H9 (cell line): Measurements from ENCODE around the gene UBE2D2. TPM values are rescaled to one million over a fixed set of nuclear protein-coding genes. Genes with fewer than 3 reads are reported as not detected.
A peak's percentile ranks its signal among the peaks of the same experiment; 100 is the strongest.

Experiments
- DNase-seq: peaks from one replicate; pipeline ENCODE4 v3.0.0-alpha.2; 2017
- H2AFZ ChIP-seq: one replicate; pipeline ENCODE4 v1.6.1; 2013; ENCODE audit warnings: mild to moderate bottlenecking, low read length, control low read depth, moderate library complexity
- H2AK5ac ChIP-seq: 2 replicates; pipeline ENCODE4 v1.6.1; 2013; ENCODE audit warnings: low read length, control low read depth, mixed read lengths; ENCODE audit not compliant: insufficient read length
- H2BK120ac ChIP-seq: one replicate; pipeline ENCODE4 v1.6.1; 2013; ENCODE audit warnings: low read depth, mild to moderate bottlenecking, low read length, control low read depth, inconsistent platforms; ENCODE audit not compliant: poor library complexity, severe bottlenecking
- H2BK12ac ChIP-seq: 2 replicates; pipeline ENCODE4 v1.6.1; 2013; ENCODE audit warnings: low read length, control low read depth, mixed read lengths, low read depth; ENCODE audit not compliant: insufficient read length
- H2BK15ac ChIP-seq: 2 replicates; pipeline ENCODE4 v1.6.1; 2013; ENCODE audit warnings: low read depth, low read length, control low read depth
- H2BK20ac ChIP-seq: one replicate; pipeline ENCODE4 v1.6.1; 2013; ENCODE audit warnings: low read depth, mild to moderate bottlenecking, low read length, control low read depth, inconsistent platforms; ENCODE audit not compliant: poor library complexity, severe bottlenecking
- H2BK5ac ChIP-seq: 2 replicates; pipeline ENCODE4 v1.6.1; 2013; ENCODE audit warnings: low read length, control low read depth, mixed read lengths; ENCODE audit not compliant: insufficient read length
- H3K14ac ChIP-seq: 2 replicates; pipeline ENCODE4 v1.6.1; 2013; ENCODE audit warnings: low read length, control low read depth; ENCODE audit not compliant: insufficient read depth
- H3K18ac ChIP-seq: 2 replicates; pipeline ENCODE4 v1.6.1; 2013; ENCODE audit warnings: low read depth, mild to moderate bottlenecking, mixed read lengths, low read length, control low read depth; ENCODE audit not compliant: insufficient read length
- H3K23ac ChIP-seq: 2 replicates; pipeline ENCODE4 v1.6.1; 2013; ENCODE audit warnings: low read length, control low read depth, mixed read lengths, low read depth; ENCODE audit not compliant: insufficient read length
- H3K23me2 ChIP-seq: 2 replicates; pipeline ENCODE4 v1.6.1; 2013; ENCODE audit warnings: low read depth, mild to moderate bottlenecking, mixed read lengths, low read length, control low read depth; ENCODE audit not compliant: insufficient read length, poor library complexity, severe bottlenecking
- H3K27ac ChIP-seq: 2 replicates; pipeline ENCODE4 v1.5.1; 2013; ENCODE audit warnings: low read length, control low read depth, mixed read lengths, low read depth; ENCODE audit not compliant: insufficient read length
- H3K27me3 ChIP-seq: 2 replicates; pipeline ENCODE4 v1.6.1; 2013; ENCODE audit warnings: low read length, control low read depth, inconsistent platforms; ENCODE audit not compliant: insufficient read depth
- H3K4ac ChIP-seq: 2 replicates; pipeline ENCODE4 v1.6.1; 2013; ENCODE audit warnings: low read depth, mild to moderate bottlenecking, control low read depth, inconsistent platforms, low read length, moderate library complexity
- H3K4me1 ChIP-seq: 2 replicates; pipeline ENCODE4 v1.6.1; 2013; ENCODE audit warnings: low read length, control low read depth, inconsistent platforms; ENCODE audit not compliant: insufficient read depth
- H3K4me2 ChIP-seq: 2 replicates; pipeline ENCODE4 v1.6.1; 2013; ENCODE audit warnings: low read length, control low read depth, mixed read lengths; ENCODE audit not compliant: insufficient read length, insufficient read depth
- H3K56ac ChIP-seq: 2 replicates; pipeline ENCODE4 v1.6.1; 2013; ENCODE audit warnings: low read depth, mild to moderate bottlenecking, mixed read lengths, low read length, control low read depth; ENCODE audit not compliant: insufficient read length
- H3K79me1 ChIP-seq: 2 replicates; pipeline ENCODE4 v1.6.1; 2013; ENCODE audit warnings: low read depth, mild to moderate bottlenecking, moderate library complexity, low read length, control low read depth, inconsistent platforms; ENCODE audit not compliant: insufficient read depth, poor library complexity, severe bottlenecking
- H3K79me2 ChIP-seq: 2 replicates; pipeline ENCODE4 v1.6.1; 2013; ENCODE audit warnings: low read length, control low read depth, inconsistent platforms; ENCODE audit not compliant: insufficient read depth
- H3K9ac ChIP-seq: 2 replicates; pipeline ENCODE4 v1.6.1; 2013; ENCODE audit warnings: low read length, control low read depth, mixed read lengths; ENCODE audit not compliant: insufficient read length; ENCODE audit errors: extremely low read depth
- H3K9me3 ChIP-seq: one replicate; pipeline ENCODE4 v1.6.1; 2013; ENCODE audit warnings: low read depth, low read length, inconsistent platforms; ENCODE audit not compliant: control insufficient read depth
- H3T11ph ChIP-seq: one replicate; pipeline ENCODE4 v1.6.1; 2013; ENCODE audit warnings: mild to moderate bottlenecking, low read length, control low read depth, inconsistent platforms
- H4K20me1 ChIP-seq: one replicate; pipeline ENCODE4 v1.6.1; 2013; ENCODE audit not compliant: control insufficient read depth, insufficient read length, insufficient read depth
- H4K5ac ChIP-seq: 2 replicates; pipeline ENCODE4 v1.6.1; 2013; ENCODE audit warnings: low read depth, mild to moderate bottlenecking, mixed read lengths, low read length, control low read depth; ENCODE audit not compliant: insufficient read length
- H4K8ac ChIP-seq: replicated peaks from 2 replicates; pipeline ENCODE4 v1.6.1; 2013; ENCODE audit warnings: low read length, control low read depth, mixed read lengths, low read depth; ENCODE audit not compliant: insufficient read length
- H4K91ac ChIP-seq: 2 replicates; pipeline ENCODE4 v1.6.1; 2013; ENCODE audit warnings: low read depth, mild to moderate bottlenecking, moderate library complexity, mixed read lengths, low read length, control low read depth; ENCODE audit not compliant: insufficient read length
- H3K27ac Mint-ChIP-seq, 3 experiments: 2 replicates in 2 of 3; 3 replicates in 1 of 3; pipeline ENCODE4 v1.8.0; 2020 to 2021; ENCODE audit warnings: mixed read lengths in 3 of 3, mild to moderate bottlenecking in 1 of 3, moderate library complexity in 1 of 3
- H3K27me3 Mint-ChIP-seq: 2 replicates; pipeline ENCODE4 v1.8.0; 2021; ENCODE audit warnings: low read depth, mild to moderate bottlenecking, moderate library complexity, mixed read lengths
- H3K36me3 Mint-ChIP-seq, 3 experiments: 2 replicates in 2 of 3; 3 replicates in 1 of 3; pipeline ENCODE4 v1.8.0; 2020 to 2021; ENCODE audit warnings: low read depth in 3 of 3, mixed read lengths in 3 of 3; ENCODE audit not compliant: insufficient read depth in 1 of 3
- H3K4me1 Mint-ChIP-seq, 2 experiments: 2 replicates each; pipeline ENCODE4 v1.8.0; 2020; ENCODE audit warnings: mixed read lengths in 2 of 2
- H3K4me3 Mint-ChIP-seq, 2 experiments: 2 replicates in 1 of 2; 3 replicates in 1 of 2; pipeline ENCODE4 v1.8.0; 2020 to 2021; ENCODE audit warnings: mild to moderate bottlenecking in 2 of 2, mixed read lengths in 2 of 2, moderate library complexity in 1 of 2
- H3K9me3 Mint-ChIP-seq, 2 experiments: 2 replicates in 1 of 2; 3 replicates in 1 of 2; pipeline ENCODE4 v1.8.0; 2020; ENCODE audit warnings: mild to moderate bottlenecking in 2 of 2, mixed read lengths in 2 of 2, moderate library complexity in 1 of 2
- CTCF ChIP-seq: fragments of 200-600 bp; sonication (generic); conservative IDR thresholded peaks from 3 replicates; pipeline ENCODE4 v1.8.0; 2021; ENCODE audit warnings: antibody characterized with exemption, mild to moderate bottlenecking
- WGBS: extraction: QIAGEN DNeasy Blood & Tissue Kit; methylation state at CpG from one replicate; pipeline ENCODE4 v1.1.7; 2013; ENCODE audit warnings: missing lambda C conversion rate, low lambda C conversion rate, mixed read lengths; ENCODE audit not compliant: insufficient read length; ENCODE audit errors: extremely low coverage; 5-methylcytosine and 5-hydroxymethylcytosine counted together
- total RNA-seq: library from RNA; stranded (reverse); gene quantifications from 2 replicates; pipeline ENCODE4 v1.2.1, GENCODE V29; 2021

The UBE2D2 gene
- total RNA-seq, 1 experiment from 2014 or later, result 236 TPM

GRCh38 chr5:139523635-139524445, 37.3 kb upstream of the UBE2D2 start:
- Histone ChIP-seq H4K5ac (no peak overlapping the region), H3K27ac (no peak overlapping the region), H3K9me3 (no peaks in the 10 kb centered on the region), H2BK20ac (no peak overlapping the region), H4K8ac (no peak overlapping the region), H3K14ac (no peak overlapping the region), H3K4ac (no peak overlapping the region), H4K20me1 (no peaks in the 10 kb centered on the region), H3K18ac (no peak overlapping the region), H2AK5ac (no peak overlapping the region), H2BK15ac (no peak overlapping the region), H3K4me2 (peak overlapping the region; percentile 7), H2BK120ac (no peak overlapping the region), H2BK5ac (no peak overlapping the region), H3K4me1 (peaks cover 17% of the 10 kb centered on the region; the same call in 1 of the 2 replicates), H3K27me3 (no peaks in the 10 kb centered on the region), H3K56ac (no peak overlapping the region), H3K9ac (no peak overlapping the region), H2AFZ (no peak overlapping the region), H4K91ac (no peak overlapping the region), H3K79me2 (no peaks in the 10 kb centered on the region), H3K23me2 (no peaks in the 10 kb centered on the region), H3T11ph (no peak overlapping the region), H2BK12ac (no peak overlapping the region), H3K79me1 (no peaks in the 10 kb centered on the region), H3K23ac (no peak overlapping the region)
- peaks cover 66 to 72% of the 10 kb centered on the region in 2 experiments for H3K4me1 Mint-ChIP-seq
- H3K27me3 Mint-ChIP-seq, result peaks cover 22% of the 10 kb centered on the region
- DNase-seq, result peak; percentile 94
- peaks cover 0 to 1% (median 0%) of the 10 kb centered on the region in 3 experiments; a peak in 3 of 7 replicates for H3K36me3 Mint-ChIP-seq
- H3K27ac Mint-ChIP-seq, result peak overlapping the region in 2 of 3 experiments; percentile 85 to 95; a peak in 5 of 7 replicates
- WGBS, result no CpG with 5 or more reads among the region's 10 CpGs
- H3K4me3 Mint-ChIP-seq, result peak overlapping the region in 1 of 2 experiments; percentile 46; a peak in 3 of 5 replicates
- no peak for TF ChIP-seq CTCF
- no peaks in the 10 kb centered on the region; a peak in 2 of 5 replicates for H3K9me3 Mint-ChIP-seq
